Measurements from ENCODE around the gene SHISAL1.

DNA sequence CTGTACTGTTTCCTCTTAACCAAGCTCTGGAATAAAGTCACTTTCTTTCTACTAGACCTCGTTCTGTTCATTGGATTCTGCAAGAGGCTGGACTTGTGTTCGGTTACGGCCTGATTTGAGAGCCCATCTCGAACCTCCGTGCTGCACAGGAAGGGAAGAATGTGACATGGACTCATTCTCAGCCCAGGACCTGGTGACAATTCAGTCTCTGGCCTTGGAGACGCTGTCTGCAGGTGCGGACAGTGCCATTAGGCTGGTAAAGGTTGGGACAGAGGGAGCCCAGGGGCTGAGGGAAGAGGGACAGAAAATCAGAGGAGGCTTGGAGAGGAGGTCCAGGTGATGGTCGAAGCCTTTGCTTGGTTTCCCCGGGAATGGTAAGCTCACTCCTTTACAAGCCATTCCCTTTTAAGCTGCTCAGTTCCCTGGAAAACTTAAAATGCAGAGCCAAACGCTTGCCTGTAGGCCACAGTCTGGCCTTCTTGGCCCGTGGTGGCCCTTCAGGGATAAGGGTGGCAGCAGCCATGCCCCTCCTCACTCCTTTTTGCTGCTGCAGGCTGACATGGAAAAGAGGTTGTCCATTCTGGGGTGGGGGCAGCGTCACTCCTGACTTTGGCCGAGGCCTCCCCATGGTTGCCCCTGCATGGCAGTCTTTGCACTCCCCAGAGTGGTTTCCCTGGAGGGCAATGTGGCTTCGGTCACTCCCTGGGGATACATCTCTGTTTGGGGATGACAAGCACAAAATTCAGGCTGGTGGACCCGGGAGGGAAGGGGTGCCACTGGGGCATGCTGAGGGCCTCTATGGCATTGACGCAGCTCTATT, 52.3 kb downstream of the SHISAL1 start:
- TF ChIP-seq, protein P1, sequence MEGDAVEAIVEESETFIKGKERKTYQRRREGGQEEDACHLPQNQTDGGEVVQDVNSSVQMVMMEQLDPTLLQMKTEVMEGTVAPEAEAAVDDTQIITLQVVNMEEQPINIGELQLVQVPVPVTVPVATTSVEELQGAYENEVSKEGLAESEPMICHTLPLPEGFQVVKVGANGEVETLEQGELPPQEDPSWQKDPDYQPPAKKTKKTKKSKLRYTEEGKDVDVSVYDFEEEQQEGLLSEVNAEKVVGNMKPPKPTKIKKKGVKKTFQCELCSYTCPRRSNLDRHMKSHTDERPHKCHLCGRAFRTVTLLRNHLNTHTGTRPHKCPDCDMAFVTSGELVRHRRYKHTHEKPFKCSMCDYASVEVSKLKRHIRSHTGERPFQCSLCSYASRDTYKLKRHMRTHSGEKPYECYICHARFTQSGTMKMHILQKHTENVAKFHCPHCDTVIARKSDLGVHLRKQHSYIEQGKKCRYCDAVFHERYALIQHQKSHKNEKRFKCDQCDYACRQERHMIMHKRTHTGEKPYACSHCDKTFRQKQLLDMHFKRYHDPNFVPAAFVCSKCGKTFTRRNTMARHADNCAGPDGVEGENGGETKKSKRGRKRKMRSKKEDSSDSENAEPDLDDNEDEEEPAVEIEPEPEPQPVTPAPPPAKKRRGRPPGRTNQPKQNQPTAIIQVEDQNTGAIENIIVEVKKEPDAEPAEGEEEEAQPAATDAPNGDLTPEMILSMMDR (IDR thresholded peaks at IDR 0.05 in 8 of 11, conservative IDR thresholded peaks at IDR 0.05 in 3 of 11), result no peak
- no peak for TF ChIP-seq POLR2A (IDR thresholded peaks at IDR 0.05)
